NCI-H2196 treated with DMSO at 0.1 percent for 48 hours (cell line): ENCODE data around the gene SPACA4.

Source experiments
- DNase-seq: peaks from one replicate; lab custom pipeline; 2025; ENCODE audit not compliant: unreplicated experiment; lab: John Stamatoyannopoulos, UW

Gene SPACA4

DNA sequence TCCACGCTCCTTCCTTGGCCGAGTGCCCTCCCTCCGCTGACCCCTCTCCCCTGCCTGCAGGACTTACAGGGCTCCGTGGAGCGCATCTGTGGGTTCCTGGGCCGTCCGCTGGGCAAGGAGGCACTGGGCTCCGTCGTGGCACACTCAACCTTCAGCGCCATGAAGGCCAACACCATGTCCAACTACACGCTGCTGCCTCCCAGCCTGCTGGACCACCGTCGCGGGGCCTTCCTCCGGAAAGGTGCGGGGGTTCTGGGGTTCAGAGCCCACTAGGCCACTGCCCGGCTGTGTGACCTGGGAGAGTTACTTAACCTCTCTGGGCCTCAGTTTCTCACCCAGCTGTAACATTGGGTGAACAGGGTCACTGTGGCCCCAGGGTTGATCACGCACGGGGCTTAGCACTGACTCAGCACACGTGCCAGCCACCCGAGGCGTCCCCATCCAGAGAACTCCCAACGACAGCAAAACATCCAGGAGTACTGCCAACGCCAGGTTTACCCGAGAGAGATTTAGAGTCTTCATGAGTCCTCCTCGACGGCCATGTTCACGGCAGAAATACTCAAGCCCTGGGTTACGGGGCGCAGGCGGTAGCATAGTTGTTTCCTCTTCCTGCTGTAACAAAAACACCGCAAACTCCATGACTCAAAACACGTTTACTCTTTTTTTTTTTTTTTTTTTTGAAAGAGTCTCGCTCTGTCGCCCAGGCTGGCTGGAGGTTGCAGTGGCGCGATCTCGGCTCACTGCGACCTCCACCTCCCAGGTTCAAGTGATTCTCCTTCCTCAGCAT lies 9.7 kb upstream of the SPACA4 start:
- no peak for DNase-seq

DNA sequence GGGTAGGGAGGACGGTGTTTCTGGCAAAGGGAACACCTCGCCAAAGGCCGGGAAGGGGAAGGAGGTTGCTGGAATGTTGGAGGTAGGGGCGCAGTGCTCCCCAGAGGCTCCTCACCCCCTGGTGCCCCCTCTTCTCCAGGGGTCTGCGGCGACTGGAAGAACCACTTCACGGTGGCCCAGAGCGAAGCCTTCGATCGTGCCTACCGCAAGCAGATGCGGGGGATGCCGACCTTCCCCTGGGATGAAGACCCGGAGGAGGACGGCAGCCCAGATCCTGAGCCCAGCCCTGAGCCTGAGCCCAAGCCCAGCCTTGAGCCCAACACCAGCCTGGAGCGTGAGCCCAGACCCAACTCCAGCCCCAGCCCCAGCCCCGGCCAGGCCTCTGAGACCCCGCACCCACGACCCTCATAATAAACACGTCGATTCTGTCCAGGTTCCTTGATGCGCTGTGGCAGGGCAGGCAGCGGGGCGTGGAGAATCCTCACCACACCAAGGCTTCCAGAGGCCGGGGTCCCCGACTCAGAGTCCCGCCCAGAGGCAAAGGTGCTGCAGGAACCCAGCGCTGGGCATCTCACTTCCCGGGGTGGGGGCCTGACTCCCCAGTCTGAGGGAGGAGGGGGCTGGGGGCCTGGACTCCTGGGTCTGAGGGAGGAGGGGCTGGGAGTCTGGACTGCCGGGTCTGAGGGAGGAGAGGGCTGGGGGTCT lies 7.4 kb upstream of the SPACA4 start:
- no peak for DNase-seq

DNA sequence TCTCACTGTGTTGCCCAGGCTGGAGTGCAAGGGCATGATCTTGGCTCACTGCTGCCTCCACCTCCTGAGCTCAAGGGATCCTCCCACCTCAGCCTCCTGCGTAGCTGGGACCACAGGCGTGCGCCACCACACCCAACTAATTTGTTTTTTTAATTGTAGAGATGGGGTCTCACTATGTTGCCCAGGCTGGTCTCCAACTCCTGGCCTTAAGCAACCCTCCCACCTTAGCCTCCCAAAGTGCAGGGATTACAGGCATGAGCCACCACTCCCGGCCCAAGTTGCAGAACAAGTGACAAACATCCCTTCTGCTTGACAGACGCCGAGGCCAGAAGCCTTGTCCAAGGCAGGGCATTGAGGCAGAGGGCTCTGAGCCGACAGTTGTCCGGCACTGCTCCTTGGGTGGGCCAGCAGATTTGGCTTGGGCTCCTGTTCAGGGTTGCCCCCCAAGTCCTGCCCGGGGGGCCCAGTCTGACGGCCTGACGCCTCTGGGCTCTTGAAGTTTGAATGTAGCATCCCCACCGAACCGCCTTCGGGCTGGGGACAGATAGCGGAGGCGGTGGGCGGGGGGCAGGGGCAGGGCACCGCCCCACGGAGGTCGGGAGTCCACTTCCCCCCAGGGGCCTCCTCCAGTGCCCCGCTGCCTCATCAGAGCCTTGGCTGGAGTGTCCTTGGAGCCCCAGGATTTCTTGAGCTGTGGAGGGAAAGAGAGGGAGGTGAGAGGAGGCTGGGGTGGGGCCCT lies 5.7 kb upstream of the SPACA4 start:
- DNase-seq: no peak

DNA sequence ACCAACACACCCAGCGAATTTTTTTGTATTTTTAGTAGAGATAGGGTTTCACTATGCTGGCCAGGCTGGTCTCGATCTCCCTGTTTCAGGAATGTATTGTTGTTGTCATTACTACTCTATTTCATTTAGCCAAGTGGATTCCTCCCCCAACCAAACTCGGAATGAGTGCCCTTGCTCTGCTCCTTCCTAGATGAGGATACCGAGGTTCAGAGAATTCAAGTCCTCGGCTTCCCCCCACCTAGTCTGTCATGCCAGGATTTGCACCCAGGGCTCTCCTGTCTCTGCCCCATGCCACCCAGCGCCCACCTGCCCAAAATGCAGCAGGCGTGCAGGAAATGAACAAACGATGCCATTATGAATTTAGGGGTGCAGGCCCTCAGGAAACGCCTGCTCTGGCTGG lies 3.5 kb upstream of the SPACA4 start:
- DNase-seq: no peak

GRCh38 chr19:48603449-48603848 lies 3.1 kb upstream of the SPACA4 start:
- no peak for DNase-seq

- no peak for DNase-seq
Observed at GRCh38 chr19:48603850-48604249, 2.7 kb upstream of the SPACA4 start.

- no peak for DNase-seq
Observed at GRCh38 chr19:48607359-48607755, 815 bp downstream of the SPACA4 start.

GRCh38 chr19:48608798-48609263 lies 2.3 kb downstream of the SPACA4 start:
- DNase-seq: peak; percentile 17

GRCh38 chr19:48609571-48610108 lies 3.1 kb downstream of the SPACA4 start:
- DNase-seq: no peak

- DNase-seq: no peak
Observed at GRCh38 chr19:48611872-48612271, 5.3 kb downstream of the SPACA4 start.

DNA sequence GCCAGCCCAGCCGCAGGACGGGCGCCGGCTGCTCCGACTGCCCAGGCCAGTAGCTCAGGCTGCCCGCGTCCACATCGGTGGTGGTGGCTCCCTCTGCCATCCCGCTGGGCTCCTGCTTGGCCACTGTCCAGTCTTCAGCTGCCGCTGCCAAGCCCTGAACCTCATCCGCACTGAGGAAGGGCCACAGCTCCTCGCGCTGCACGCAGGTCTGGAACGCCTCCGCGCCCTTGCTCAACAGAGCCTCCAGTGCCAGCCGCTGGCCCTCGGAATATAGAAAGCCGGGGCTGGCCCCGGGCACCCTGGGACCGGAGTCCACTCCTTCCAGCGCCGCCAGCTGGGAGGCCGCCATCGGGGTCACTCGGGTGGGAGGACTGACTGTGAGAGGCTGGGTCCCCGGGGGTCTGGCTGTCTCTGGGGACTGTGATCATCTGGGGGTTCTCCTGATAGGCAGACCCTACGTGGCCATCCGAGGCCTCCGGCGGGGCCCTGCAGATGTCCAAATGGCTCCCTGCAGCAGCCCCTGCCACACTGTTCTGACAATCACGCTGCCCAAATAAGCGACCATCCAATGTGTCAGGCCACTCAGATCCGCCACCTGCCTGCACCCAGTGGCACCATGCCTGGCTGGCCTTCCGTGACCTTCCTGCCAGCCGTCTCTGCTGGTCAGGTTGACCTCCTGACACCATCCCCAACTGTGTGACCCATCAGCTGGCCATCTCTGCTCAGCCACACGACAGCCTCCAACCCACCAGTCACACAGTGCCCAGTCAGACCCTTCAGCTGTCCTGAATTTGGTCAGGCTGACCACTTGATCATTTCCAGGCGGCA lies 6.7 kb downstream of the SPACA4 start:
- DNase-seq: no peak

DNA sequence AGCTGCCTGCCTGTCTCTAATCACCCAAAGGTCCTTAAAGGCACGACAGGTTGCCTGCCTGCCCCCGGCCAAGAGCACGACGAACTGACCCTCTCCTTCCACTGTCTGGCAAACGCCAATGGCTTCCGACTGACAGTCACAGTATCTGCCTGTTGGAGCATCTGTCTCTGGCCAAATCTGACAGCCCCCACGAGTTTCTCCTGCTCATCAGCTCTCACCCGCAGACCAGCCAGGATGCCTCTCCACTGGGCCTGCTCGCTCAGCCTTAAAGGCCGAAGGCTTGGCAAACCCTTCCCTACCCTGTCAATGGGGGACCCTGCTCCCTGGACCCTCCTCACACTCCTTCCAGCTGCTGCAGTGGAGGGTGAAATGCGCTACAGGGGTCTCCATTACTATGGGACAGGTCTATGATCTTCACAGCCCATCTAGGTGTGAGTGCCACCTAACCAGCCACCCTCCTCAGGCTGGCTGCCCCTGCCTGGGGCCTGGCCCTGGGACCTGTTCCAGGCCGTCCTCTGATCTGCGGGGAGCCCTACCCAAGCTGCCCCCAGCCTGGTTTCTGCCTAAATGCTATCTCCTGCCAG lies 7.4 kb downstream of the SPACA4 start:
- DNase-seq: no peak

DNA sequence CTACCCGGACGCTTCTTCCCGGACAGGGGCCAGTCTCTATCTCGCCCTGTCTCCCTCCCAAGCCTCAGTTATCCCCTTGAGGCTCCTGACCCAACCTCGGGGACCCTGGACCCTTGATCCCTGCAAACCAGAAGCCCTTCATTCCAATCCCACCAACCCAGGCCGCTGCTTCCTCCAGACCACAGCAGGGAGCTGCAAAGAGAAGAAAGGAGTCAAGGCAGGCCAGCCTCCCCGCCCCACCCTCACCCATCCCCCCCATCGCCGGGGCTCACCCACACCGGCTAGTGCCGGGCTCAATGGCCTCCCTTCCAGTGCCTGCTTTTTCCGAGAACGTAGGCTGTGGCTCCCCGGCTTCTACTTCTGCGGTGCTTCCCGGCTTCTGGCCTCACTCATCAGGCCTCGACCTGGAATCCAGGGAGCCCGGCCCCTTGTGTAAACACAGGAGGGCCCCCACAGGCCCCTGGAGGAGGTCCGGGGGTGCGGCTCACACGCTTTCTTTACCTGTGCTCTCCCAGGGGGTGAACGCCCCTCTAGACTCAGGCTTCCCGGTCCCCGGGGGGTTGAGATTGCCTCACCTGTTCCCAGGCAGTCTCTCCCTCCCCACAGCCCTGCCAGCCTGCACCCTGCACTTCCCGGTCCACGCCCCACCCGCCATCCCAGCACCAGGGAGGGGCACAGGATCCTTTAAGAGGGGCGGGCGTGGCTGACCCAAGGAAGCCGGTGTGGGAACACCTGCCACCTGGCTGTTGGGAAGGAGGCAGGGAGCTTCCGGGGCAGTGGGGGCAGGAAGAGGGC lies 8.1 kb downstream of the SPACA4 start, which contains the start of gene FAM83E:
Gene FAM83E, minus strand, starts transcription at position 641 of the 795 bp plus-strand sequence. CDS start 1,704 bp downstream, outside the sequence.
- DNase-seq: no peak

- DNase-seq: no peak
Observed at GRCh38 chr19:48615231-48616040, 8.9 kb downstream of the SPACA4 start.

DNA sequence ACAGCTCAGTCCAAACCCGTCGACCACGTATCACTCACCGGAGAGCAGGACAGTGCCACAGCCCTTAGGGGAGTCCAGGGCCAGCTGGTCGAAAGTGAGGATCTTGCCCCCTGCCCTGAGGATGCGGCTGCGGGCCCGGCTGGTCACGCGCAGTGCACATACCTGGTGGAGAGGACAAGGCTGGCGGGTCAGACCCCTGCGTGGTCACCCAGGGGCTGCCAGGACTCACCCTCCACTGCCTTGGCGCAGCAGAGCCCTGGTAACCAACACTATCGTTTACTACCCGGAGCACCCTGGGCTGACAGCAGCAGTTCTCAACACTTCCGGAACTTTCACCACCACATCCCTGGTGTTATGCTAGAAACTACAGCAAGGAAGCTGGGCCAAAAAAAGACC lies 9.5 kb downstream of the SPACA4 start:
- no peak for DNase-seq

DNA sequence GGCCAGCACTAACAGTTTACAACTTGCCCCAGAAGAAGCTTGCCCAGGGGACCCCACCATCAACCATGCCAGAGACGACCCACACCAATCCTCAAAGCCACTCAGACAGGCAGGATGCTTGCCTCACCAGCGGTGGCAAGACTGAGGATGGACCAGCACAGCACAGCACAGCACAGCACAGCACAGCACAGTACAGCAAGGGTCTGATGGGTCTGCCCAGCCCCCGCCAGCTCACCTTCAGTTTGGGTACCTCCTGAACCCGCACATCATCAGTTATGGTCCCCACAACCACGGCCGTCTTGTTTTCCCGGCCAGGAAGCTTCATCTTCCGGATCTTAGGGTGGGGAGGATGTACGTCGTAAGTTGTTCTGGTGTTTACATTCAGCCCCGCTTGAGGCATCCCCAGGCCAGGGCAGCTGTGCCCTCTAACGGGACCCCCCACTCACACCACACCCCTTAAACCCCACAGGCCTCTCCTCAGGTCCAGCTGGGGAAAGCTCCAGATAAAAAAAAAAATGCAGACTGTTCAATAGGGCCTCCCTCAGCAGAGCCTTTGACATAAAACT lies 10.0 kb downstream of the SPACA4 start:
- no peak for DNase-seq

- DNase-seq: no peak
Observed at GRCh38 chr19:48617146-48617937, 10.8 kb downstream of the SPACA4 start.
